Ascending aorta (tissue), 2 donors: ENCODE results near the gene PAK3. TPM values are rescaled to one million over a fixed set of nuclear protein-coding genes. Genes with fewer than 3 reads are reported as not detected.

Source experiments
- DNase-seq, 2 donors: peaks; one replicate each; pipeline ENCODE4 v3.0.0-alpha.2; 2019; ENCODE audit warnings: low spot score in 2 of 2
- H3K27ac ChIP-seq, 2 donors: fragments of 200-600 bp; sonication (generic); one replicate each; pipeline ENCODE4 v1.5.1; 2016 to 2017; ENCODE audit warnings: mild to moderate bottlenecking in 1 of 2
- H3K27me3 ChIP-seq: fragments of 200-600 bp; sonication (generic); one replicate; pipeline ENCODE4 v1.5.1; 2017
- H3K36me3 ChIP-seq, 2 donors: fragments of 200-600 bp; sonication (generic); one replicate each; pipeline ENCODE4 v1.5.1; 2016
- H3K4me1 ChIP-seq, 2 donors: fragments of 200-600 bp; sonication (generic); one replicate each; pipeline ENCODE4 v1.5.1; 2016 to 2017; ENCODE audit warnings: mild to moderate bottlenecking in 1 of 2
- H3K4me3 ChIP-seq, 2 donors: fragments of 200-600 bp; sonication (generic); one replicate each; pipeline ENCODE4 v1.5.1; 2016 to 2017; ENCODE audit warnings: mild to moderate bottlenecking in 1 of 2
- H3K9me3 ChIP-seq, 2 donors: fragments of 200-600 bp; sonication (generic); one replicate each; pipeline ENCODE4 v1.5.1; 2016
- intact Hi-C: fragments of 100-400 bp; cut with DNase I; formaldehyde crosslinking; loops from one replicate; pipeline ENCODE4 v1.15.1; 2023
- total RNA-seq: library from RNA; depleted of rRNA; stranded (reverse); fragments of >200 nt; gene quantifications from one replicate; pipeline ENCODE4 v1.1.0, GENCODE V29; 2016
- TF ChIP-seq, protein P1 (sequence below), 3 experiments: fragments of 200-600 bp in 2 of 3; fragments of 450-650 bp in 1 of 3; sonication (generic) in 2 of 3; IDR thresholded peaks; one replicate each; pipeline ENCODE4 v1.5.1; 2016 to 2019; ENCODE audit warnings: antibody characterized with exemption in 3 of 3, mild to moderate bottlenecking in 1 of 3, moderate library complexity in 1 of 3

Gene PAK3
- total RNA-seq, 1 donor from 2014 or later = 0.64 TPM

DNA sequence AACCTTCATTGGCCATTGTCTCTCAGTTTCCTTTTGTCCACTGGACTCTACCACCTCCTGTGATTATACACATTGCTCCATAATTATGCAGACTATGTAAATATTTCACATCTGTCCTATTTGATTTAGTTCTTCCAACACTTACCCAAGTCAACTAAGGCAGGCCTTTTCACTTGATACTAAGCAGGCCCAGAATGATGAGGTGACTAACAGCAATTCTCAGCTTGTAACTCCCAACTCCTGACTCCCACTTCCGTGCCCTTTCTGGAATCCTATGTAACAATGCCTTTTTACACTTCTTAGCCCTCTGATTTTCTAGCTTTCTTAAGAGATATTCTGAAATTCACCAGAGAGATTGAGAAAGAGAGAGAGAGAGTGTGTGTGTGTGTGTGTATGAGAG, 6.6 kb downstream of the PAK3 start:
- intact Hi-C loops = loop anchor here (5.0 kb wide), 1 partner anchor 110 kb away; no protein-coding TSS in a partner anchor
- H3K27ac ChIP-seq = no peak overlapping the region
- H3K4me1 ChIP-seq = no peaks in the 10 kb centered on the region
- H3K9me3 ChIP-seq = no peaks in the 10 kb centered on the region
- no peaks in the 10 kb centered on the region for H3K36me3 ChIP-seq
- DNase-seq = no peak
- no peak overlapping the region for H3K4me3 ChIP-seq
- H3K27me3 ChIP-seq = no peaks in the 10 kb centered on the region
- TF ChIP-seq, protein P1, sequence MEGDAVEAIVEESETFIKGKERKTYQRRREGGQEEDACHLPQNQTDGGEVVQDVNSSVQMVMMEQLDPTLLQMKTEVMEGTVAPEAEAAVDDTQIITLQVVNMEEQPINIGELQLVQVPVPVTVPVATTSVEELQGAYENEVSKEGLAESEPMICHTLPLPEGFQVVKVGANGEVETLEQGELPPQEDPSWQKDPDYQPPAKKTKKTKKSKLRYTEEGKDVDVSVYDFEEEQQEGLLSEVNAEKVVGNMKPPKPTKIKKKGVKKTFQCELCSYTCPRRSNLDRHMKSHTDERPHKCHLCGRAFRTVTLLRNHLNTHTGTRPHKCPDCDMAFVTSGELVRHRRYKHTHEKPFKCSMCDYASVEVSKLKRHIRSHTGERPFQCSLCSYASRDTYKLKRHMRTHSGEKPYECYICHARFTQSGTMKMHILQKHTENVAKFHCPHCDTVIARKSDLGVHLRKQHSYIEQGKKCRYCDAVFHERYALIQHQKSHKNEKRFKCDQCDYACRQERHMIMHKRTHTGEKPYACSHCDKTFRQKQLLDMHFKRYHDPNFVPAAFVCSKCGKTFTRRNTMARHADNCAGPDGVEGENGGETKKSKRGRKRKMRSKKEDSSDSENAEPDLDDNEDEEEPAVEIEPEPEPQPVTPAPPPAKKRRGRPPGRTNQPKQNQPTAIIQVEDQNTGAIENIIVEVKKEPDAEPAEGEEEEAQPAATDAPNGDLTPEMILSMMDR (IDR thresholded peaks at IDR 0.05) = no peak

DNA sequence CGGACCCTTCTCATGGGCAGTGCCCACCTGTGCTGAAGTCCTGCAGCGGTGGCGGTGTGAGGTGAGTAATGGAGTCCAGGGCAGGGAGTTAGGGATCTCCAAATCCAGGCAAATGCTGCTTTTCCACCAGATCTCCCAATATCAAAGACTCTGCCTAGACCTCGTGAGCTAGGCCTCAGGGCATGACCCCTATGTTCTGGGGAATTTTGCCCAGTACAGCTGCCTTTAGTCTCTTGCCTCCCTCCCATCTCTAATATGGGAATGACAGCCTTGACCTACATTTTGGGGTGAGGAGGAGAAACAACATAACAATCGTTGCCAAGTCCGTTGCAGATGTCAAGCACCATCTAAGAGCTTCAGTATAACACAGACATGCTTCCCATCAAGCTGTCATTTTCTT, 7.3 kb downstream of the PAK3 start:
- Histone ChIP-seq H3K4me1 (no peaks in the 10 kb centered on the region), H3K27ac (no peak overlapping the region), H3K27me3 (no peaks in the 10 kb centered on the region), H3K9me3 (no peaks in the 10 kb centered on the region), H3K4me3 (no peak overlapping the region), H3K36me3 (no peaks in the 10 kb centered on the region)
- TF ChIP-seq, protein P1 (IDR thresholded peaks at IDR 0.05) = no peak
- no peak for DNase-seq
- intact Hi-C loops = loop anchor here (5.0 kb wide), 1 partner anchor 111 kb away; no protein-coding TSS in a partner anchor

DNA sequence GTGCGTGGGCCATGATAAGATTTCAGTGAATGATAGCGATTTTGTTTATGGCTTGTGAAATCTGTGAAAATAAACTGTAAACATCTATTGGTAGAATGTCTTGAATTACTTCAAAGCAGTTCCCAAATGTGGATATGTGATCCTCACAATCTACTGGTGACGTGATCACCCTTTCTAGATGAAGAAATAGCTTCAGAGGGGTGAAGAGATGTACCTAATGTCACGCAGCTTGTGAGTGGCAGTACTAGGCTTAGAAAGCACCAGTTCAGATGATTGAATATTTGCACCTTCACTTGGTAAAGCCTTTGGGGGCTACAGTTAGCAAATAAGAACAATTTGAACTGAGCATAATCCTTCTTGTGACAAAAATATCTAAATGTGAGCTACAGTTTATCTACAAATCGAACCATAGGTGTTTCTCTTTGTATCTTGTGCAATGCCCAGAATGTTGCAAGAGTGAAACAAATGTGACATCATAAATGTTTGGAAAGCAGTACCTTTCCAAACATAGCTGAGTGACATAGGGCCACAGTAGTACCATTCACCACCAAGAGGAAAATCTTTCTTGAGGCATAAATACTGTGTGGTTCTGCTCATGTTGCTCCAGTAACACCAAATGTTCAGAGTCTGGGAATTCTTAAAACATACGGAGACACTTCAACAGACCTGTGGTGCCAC, 14.2 kb downstream of the PAK3 start:
- H3K27me3 ChIP-seq = no peaks in the 10 kb centered on the region
- H3K4me1 ChIP-seq = no peaks in the 10 kb centered on the region
- no peak for DNase-seq
- no peak overlapping the region for H3K4me3 ChIP-seq
- no peaks in the 10 kb centered on the region for H3K9me3 ChIP-seq
- intact Hi-C loops = no loop called here
- TF ChIP-seq, protein P1 (IDR thresholded peaks at IDR 0.05) = no peak
- no peaks in the 10 kb centered on the region for H3K36me3 ChIP-seq
- H3K27ac ChIP-seq = no peak overlapping the region

- no peak overlapping the region for H3K4me3 ChIP-seq
- no peaks in the 10 kb centered on the region for H3K9me3 ChIP-seq
- no peaks in the 10 kb centered on the region for H3K36me3 ChIP-seq
- intact Hi-C loops = no loop called here
- DNase-seq = no peak
- no peak overlapping the region for H3K27ac ChIP-seq
- TF ChIP-seq, protein P1 (IDR thresholded peaks at IDR 0.05) = no peak
- H3K4me1 ChIP-seq = no peaks in the 10 kb centered on the region
- H3K27me3 ChIP-seq = no peaks in the 10 kb centered on the region
Measured at GRCh38 chrX:111114806-111115205, 18.8 kb downstream of the PAK3 start.

DNA sequence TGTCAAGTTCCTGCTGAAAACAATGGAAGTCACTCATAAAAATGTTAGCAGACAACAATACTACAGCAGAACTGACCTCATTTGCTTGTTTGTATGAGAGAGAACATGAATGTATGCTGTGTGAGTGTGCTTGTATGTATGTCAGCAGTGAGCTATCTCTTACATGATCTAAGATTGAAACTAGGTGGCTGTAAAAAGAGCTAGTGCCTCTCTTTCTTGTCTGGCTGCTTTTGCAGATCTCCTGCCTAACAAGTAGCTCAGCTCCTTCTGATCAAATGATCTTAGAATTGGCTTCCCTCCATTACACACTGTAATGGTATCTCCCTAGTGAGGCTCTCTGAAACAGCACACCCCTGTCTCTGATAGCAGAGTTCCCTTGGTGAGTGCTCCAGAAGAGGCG, 20.7 kb downstream of the PAK3 start:
- H3K4me1 ChIP-seq = no peaks in the 10 kb centered on the region
- no peak overlapping the region for H3K27ac ChIP-seq
- TF ChIP-seq, protein P1 (IDR thresholded peaks at IDR 0.05) = no peak
- no peaks in the 10 kb centered on the region for H3K27me3 ChIP-seq
- DNase-seq = no peak
- H3K9me3 ChIP-seq = no peaks in the 10 kb centered on the region
- intact Hi-C loops = no loop called here
- no peaks in the 10 kb centered on the region for H3K36me3 ChIP-seq
- H3K4me3 ChIP-seq = no peak overlapping the region
